ENCODE data around the gene MEI1. TPM values are rescaled to one million over a fixed set of nuclear protein-coding genes. Genes with fewer than 3 reads are reported as not detected.

The MEI1 gene
- total RNA-seq, 1 donor, result 0.27 TPM

- DNase-seq (ENCODE audit: low read depth), result no peak
- no peak for TF ChIP-seq CTCF (IDR thresholded peaks at IDR 0.05; ENCODE audit: insufficient read depth, low read length)
- H3K4me3 ChIP-seq (ENCODE audit: low read depth, low read length), result no peak overlapping the region
Measured at GRCh38 chr22:41818011-41818410, 118.7 kb downstream of the MEI1 start.

GRCh38 chr22:41818596-41818995, 119.3 kb downstream of the MEI1 start:
- no peak for DNase-seq (ENCODE audit: low read depth)
- TF ChIP-seq CTCF (IDR thresholded peaks at IDR 0.05; ENCODE audit: insufficient read depth, low read length), result no peak
- no peak overlapping the region for H3K4me3 ChIP-seq (ENCODE audit: low read depth, low read length)

- no peak for DNase-seq (ENCODE audit: low read depth)
- H3K4me3 ChIP-seq (ENCODE audit: low read depth, low read length), result no peak overlapping the region
- TF ChIP-seq CTCF (IDR thresholded peaks at IDR 0.05; ENCODE audit: insufficient read depth, low read length), result no peak
Measured at GRCh38 chr22:41819257-41819656, 120.0 kb downstream of the MEI1 start.

GRCh38 chr22:41820447-41820846, 121.1 kb downstream of the MEI1 start:
- no peak for DNase-seq (ENCODE audit: low read depth)
- no peak for TF ChIP-seq CTCF (IDR thresholded peaks at IDR 0.05; ENCODE audit: insufficient read depth, low read length)
- no peak overlapping the region for H3K4me3 ChIP-seq (ENCODE audit: low read depth, low read length)

GRCh38 chr22:41821471-41822316, 122.4 kb downstream of the MEI1 start:
- TF ChIP-seq CTCF (IDR thresholded peaks at IDR 0.05; ENCODE audit: insufficient read depth, low read length), result no peak
- no peak for DNase-seq (ENCODE audit: low read depth)
- no peak overlapping the region for H3K4me3 ChIP-seq (ENCODE audit: low read depth, low read length)

GRCh38 chr22:41822317-41823057, 123.2 kb downstream of the MEI1 start:
- peak; percentile 52 for TF ChIP-seq CTCF (IDR thresholded peaks at IDR 0.05; ENCODE audit: insufficient read depth, low read length)
- H3K4me3 ChIP-seq (ENCODE audit: low read depth, low read length), result no peak overlapping the region
- DNase-seq (ENCODE audit: low read depth), result peak; percentile 73
